ENCODE results near the gene ATP11A. TPM values are rescaled to one million over a fixed set of nuclear protein-coding genes. Genes with fewer than 3 reads are reported as not detected.
A peak's percentile ranks its signal among the peaks of the same experiment; 100 is the strongest.

Gene ATP11A
- total and polyA plus RNA-seq, 9 donors, result 6.6 to 72.7 (median 34.9) TPM

GRCh38 chr13:112903606-112904195 is 213.9 kb downstream of the ATP11A start:
- Histone ChIP-seq H3K9me3 (no peaks in the 10 kb centered on the region), H3K27me3 (no peaks in the 10 kb centered on the region), H3K27ac (no peak overlapping the region), H3K36me3 (no peaks in the 10 kb centered on the region), H3K4me1 (ENCODE audit: insufficient read depth) (no peaks in the 10 kb centered on the region), H3K4me3 (no peak overlapping the region)
- WGBS, 3 donors, result 85 to 92% (median 87%) methylated on average over 19 of the region's 19 CpGs
- peak in 1 of 5 donors; percentile 4 for DNase-seq
- intact Hi-C loops (cut with DNase I), result no loop called here
- no peak for TF ChIP-seq EP300 (IDR thresholded peaks at IDR 0.05)
- TF ChIP-seq, protein P1, sequence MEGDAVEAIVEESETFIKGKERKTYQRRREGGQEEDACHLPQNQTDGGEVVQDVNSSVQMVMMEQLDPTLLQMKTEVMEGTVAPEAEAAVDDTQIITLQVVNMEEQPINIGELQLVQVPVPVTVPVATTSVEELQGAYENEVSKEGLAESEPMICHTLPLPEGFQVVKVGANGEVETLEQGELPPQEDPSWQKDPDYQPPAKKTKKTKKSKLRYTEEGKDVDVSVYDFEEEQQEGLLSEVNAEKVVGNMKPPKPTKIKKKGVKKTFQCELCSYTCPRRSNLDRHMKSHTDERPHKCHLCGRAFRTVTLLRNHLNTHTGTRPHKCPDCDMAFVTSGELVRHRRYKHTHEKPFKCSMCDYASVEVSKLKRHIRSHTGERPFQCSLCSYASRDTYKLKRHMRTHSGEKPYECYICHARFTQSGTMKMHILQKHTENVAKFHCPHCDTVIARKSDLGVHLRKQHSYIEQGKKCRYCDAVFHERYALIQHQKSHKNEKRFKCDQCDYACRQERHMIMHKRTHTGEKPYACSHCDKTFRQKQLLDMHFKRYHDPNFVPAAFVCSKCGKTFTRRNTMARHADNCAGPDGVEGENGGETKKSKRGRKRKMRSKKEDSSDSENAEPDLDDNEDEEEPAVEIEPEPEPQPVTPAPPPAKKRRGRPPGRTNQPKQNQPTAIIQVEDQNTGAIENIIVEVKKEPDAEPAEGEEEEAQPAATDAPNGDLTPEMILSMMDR (IDR thresholded peaks at IDR 0.05), result no peak
- no peak for TF ChIP-seq POLR2A (IDR thresholded peaks at IDR 0.05)

DNA sequence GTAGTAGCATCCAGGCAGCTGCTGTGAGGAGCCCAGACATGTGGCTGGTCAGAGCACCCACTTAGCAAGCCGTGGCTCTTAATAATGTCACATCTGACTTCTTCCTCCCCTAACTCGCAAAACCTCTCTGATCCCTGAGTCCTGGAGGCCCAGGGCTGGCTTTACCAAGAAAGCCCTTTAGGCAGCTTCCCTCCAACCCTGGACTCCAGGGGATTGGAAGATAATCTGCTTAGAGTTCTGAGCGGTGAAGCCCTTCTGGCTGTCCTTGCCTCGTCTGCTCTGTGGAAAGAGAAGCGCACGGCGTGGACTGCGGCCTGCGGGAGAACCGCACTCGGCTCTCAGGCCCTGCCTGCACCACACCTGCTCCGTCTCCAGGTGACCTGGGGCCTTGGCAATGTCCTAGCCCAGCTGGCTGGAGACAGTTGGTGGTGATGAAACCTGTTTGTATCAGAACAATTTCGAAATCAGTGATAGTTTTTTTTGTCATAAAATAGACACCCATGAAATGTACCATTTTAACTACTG is 214.7 kb downstream of the ATP11A start:
- peak in 1 of 5 donors; percentile 14 for DNase-seq
- no peak overlapping the region for H3K4me3 ChIP-seq
- WGBS, 3 donors, result 94 to 95% (median 94%) methylated on average over 13 of the region's 13 CpGs
- no peak for TF ChIP-seq POLR2A (IDR thresholded peaks at IDR 0.05)
- H3K36me3 ChIP-seq, result no peaks in the 10 kb centered on the region
- no peaks in the 10 kb centered on the region for H3K27me3 ChIP-seq
- intact Hi-C loops (cut with DNase I), result no loop called here
- no peaks in the 10 kb centered on the region for H3K9me3 ChIP-seq
- no peaks in the 10 kb centered on the region for H3K4me1 ChIP-seq (ENCODE audit: insufficient read depth)
- H3K27ac ChIP-seq, result no peak overlapping the region

- TF ChIP-seq POLR2A (IDR thresholded peaks at IDR 0.05), result no peak
- TF ChIP-seq EP300 (IDR thresholded peaks at IDR 0.05), result no peak
- TF ChIP-seq, protein P1 (IDR thresholded peaks at IDR 0.05), result no peak
- 92 to 95% (median 93%) methylated on average over 9 of the region's 9 CpGs for WGBS, 3 donors
- Histone ChIP-seq H3K4me1 (ENCODE audit: insufficient read depth) (no peaks in the 10 kb centered on the region), H3K27ac (no peak overlapping the region), H3K27me3 (no peaks in the 10 kb centered on the region), H3K4me3 (no peak overlapping the region), H3K9me3 (no peaks in the 10 kb centered on the region), H3K36me3 (no peaks in the 10 kb centered on the region)
- intact Hi-C loops (cut with DNase I), result no loop called here
- DNase-seq, result no peak
These were observed 215.2 kb downstream of the ATP11A start for GRCh38 chr13:112905086-112905485.

GRCh38 chr13:112905619-112905989 is 215.8 kb downstream of the ATP11A start:
- Histone ChIP-seq H3K27ac (no peak overlapping the region), H3K36me3 (no peaks in the 10 kb centered on the region), H3K4me1 (ENCODE audit: insufficient read depth) (no peaks in the 10 kb centered on the region), H3K27me3 (no peaks in the 10 kb centered on the region), H3K4me3 (no peak overlapping the region), H3K9me3 (no peaks in the 10 kb centered on the region)
- no peak for TF ChIP-seq POLR2A (IDR thresholded peaks at IDR 0.05)
- TF ChIP-seq, protein P1 (IDR thresholded peaks at IDR 0.05), result no peak
- TF ChIP-seq EP300 (IDR thresholded peaks at IDR 0.05), result no peak
- intact Hi-C loops (cut with DNase I), result no loop called here
- 89 to 92% (median 89%) methylated on average over 5 of the region's 5 CpGs for WGBS, 3 donors
- no peak for DNase-seq

DNA sequence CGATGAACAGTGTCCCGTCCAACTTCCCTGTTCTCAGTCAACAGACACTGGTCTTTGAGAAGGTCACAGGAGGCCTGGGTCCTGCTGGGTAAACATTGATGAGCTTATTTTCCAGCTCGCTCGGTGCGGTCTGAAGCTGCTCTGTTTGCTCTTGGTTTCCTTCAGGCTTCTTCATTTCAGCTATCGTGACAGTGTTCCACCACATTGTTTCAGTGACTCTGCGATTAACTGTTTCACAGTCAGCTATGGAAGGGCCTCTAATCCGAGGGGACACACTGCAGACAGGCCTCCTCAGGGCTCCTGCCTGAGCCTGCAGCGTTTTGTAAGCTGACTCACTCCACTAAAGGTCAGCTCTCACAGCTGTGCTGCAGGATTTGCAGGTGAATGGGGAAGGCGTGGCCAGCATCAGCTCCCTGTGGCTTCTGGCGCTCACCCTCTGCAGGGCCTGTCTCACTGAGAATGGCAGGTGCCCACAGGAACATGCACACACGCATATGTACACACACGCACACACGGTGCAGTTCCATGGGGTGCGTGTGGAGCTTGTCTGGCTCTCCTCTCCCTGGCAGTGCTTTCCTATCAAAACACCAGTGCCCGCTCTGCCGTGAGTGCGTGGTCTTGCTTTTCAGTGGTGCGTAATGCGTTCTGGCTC is 216.3 kb downstream of the ATP11A start:
- H3K4me1 ChIP-seq (ENCODE audit: insufficient read depth), result no peaks in the 10 kb centered on the region
- H3K27me3 ChIP-seq, result no peaks in the 10 kb centered on the region
- intact Hi-C loops (cut with DNase I), result no loop called here
- TF ChIP-seq POLR2A (IDR thresholded peaks at IDR 0.05) (no peak), EP300 (IDR thresholded peaks at IDR 0.05) (no peak)
- TF ChIP-seq, protein P1 (IDR thresholded peaks at IDR 0.05), result no peak
- no peak overlapping the region for H3K27ac ChIP-seq
- no peak overlapping the region for H3K4me3 ChIP-seq
- 77 to 81% (median 77%) methylated on average over 20 of the region's 20 CpGs for WGBS, 3 donors
- H3K9me3 ChIP-seq, result no peaks in the 10 kb centered on the region
- no peaks in the 10 kb centered on the region for H3K36me3 ChIP-seq
- peak in 1 of 5 donors; percentile 17 for DNase-seq
